Endothelial cell (in vitro differentiated cells): ENCODE measurements around the gene ARFGEF3. TPM values are rescaled to one million over a fixed set of nuclear protein-coding genes. Genes with fewer than 3 reads are reported as not detected.

Experiments used
- DNase-seq: peaks from one replicate; pipeline ENCODE4 v3.0.0; 2021; ENCODE audit warnings: low spot score
- H3K27ac Mint-ChIP-seq: one replicate; pipeline ENCODE4 v1.8.0; 2021; ENCODE audit warnings: mixed read lengths, inconsistent platforms; ENCODE audit not compliant: unreplicated experiment
- H3K27me3 Mint-ChIP-seq: one replicate; pipeline ENCODE4 v1.8.0; 2021; ENCODE audit warnings: mild to moderate bottlenecking, moderate library complexity, mixed read lengths, inconsistent platforms; ENCODE audit not compliant: unreplicated experiment
- H3K36me3 Mint-ChIP-seq: one replicate; pipeline ENCODE4 v1.8.0; 2021; ENCODE audit warnings: mild to moderate bottlenecking, low read depth, mixed read lengths, inconsistent platforms; ENCODE audit not compliant: unreplicated experiment
- H3K4me1 Mint-ChIP-seq: one replicate; pipeline ENCODE4 v1.8.0; 2021; ENCODE audit warnings: mild to moderate bottlenecking, mixed read lengths, inconsistent platforms; ENCODE audit not compliant: unreplicated experiment
- H3K4me3 Mint-ChIP-seq: one replicate; pipeline ENCODE4 v1.8.0; 2021; ENCODE audit warnings: mild to moderate bottlenecking, mixed read lengths, inconsistent platforms; ENCODE audit not compliant: unreplicated experiment
- H3K9me3 Mint-ChIP-seq: one replicate; pipeline ENCODE4 v1.8.0; 2021; ENCODE audit warnings: mixed read lengths, inconsistent platforms; ENCODE audit not compliant: unreplicated experiment
- CTCF ChIP-seq: fragments of 200-600 bp; sonication (generic); IDR thresholded peaks from one replicate; pipeline ENCODE4 v1.5.0; 2021; ENCODE audit warnings: antibody characterized with exemption; ENCODE audit not compliant: unreplicated experiment
- total RNA-seq: library from RNA; stranded (reverse); fragmentation: NEBNext Ultra II Directional; extraction: Animal tissue kit (Norgen Biotek cat#: 25700); gene quantifications from one replicate; pipeline ENCODE4 v1.2.1, GENCODE V29; 2021; ENCODE audit not compliant: unreplicated experiment

ARFGEF3 gene
- total RNA-seq, 1 donor from 2014 or later = 6.4 TPM

DNA sequence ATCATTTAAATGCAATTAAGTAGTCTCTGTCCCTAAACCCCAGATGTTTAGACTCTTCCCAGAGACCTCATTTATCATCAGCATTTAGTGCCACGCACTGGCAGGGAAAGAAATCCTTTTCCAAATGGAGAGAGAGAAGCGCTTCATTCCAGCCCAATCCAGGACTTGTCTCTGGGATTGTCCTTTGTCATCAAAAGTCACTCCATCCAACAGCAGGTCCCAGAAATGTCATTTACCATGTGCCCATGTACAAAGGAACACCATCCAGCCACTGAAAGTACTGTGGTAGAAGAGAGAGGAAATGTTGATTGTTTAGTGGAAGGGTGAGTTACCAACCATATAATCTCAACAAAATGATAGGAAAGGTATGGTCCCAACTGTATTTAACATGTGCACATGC lies 149.1 kb downstream of the ARFGEF3 start:
- Mint-ChIP-seq H3K4me1 (peaks cover 5% of the 10 kb centered on the region), H3K9me3 (no peaks in the 10 kb centered on the region), H3K4me3 (no peak overlapping the region), H3K36me3 (peaks cover 4% of the 10 kb centered on the region), H3K27me3 (no peaks in the 10 kb centered on the region), H3K27ac (no peak overlapping the region)
- no peak for TF ChIP-seq CTCF
- no peak for DNase-seq

DNA sequence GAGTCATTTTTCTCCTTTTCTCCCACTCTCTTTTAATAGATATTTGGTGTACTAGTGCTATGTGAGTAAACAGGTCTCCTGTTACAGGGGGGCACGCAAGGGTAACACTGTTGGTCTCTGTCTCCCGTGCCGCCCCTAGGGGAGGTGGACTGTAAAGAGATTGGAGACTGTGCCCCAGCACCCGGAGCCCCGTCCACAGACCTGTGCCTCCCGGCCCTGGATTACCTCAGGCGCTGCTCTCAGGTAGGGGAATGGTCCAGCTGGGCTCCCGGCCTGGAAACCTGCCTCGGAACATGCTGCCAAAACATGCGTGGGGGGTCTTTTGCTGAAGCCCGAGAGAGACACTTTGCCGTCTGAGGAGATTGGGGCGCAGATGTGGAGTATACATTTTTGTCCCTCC lies 149.5 kb downstream of the ARFGEF3 start:
- Mint-ChIP-seq H3K9me3 (no peaks in the 10 kb centered on the region), H3K27ac (no peak overlapping the region), H3K27me3 (no peaks in the 10 kb centered on the region), H3K4me1 (peaks cover 5% of the 10 kb centered on the region), H3K36me3 (peaks cover 4% of the 10 kb centered on the region), H3K4me3 (no peak overlapping the region)
- TF ChIP-seq CTCF = no peak
- DNase-seq = no peak

- H3K27me3 Mint-ChIP-seq = peaks cover 1% of the 10 kb centered on the region
- H3K4me3 Mint-ChIP-seq = no peak overlapping the region
- no peaks in the 10 kb centered on the region for H3K9me3 Mint-ChIP-seq
- no peaks in the 10 kb centered on the region for H3K4me1 Mint-ChIP-seq
- no peak for TF ChIP-seq CTCF
- no peak for DNase-seq
- H3K36me3 Mint-ChIP-seq = peaks cover 16% of the 10 kb centered on the region
- no peak overlapping the region for H3K27ac Mint-ChIP-seq
Observed at GRCh38 chr6:138318741-138319375, 157.1 kb downstream of the ARFGEF3 start.

GRCh38 chr6:138321934-138322333 lies 160.2 kb downstream of the ARFGEF3 start:
- Mint-ChIP-seq H3K9me3 (no peaks in the 10 kb centered on the region), H3K27me3 (peaks cover 1% of the 10 kb centered on the region), H3K4me3 (peak overlapping the region; percentile 51), H3K4me1 (no peaks in the 10 kb centered on the region), H3K36me3 (peaks cover 22% of the 10 kb centered on the region), H3K27ac (no peak overlapping the region)
- no peak for TF ChIP-seq CTCF
- no peak for DNase-seq

GRCh38 chr6:138323821-138324220 lies 162.1 kb downstream of the ARFGEF3 start:
- H3K27ac Mint-ChIP-seq = no peak overlapping the region
- no peak overlapping the region for H3K4me3 Mint-ChIP-seq
- H3K27me3 Mint-ChIP-seq = peaks cover 1% of the 10 kb centered on the region
- no peak for DNase-seq
- H3K36me3 Mint-ChIP-seq = peaks cover 22% of the 10 kb centered on the region
- no peaks in the 10 kb centered on the region for H3K4me1 Mint-ChIP-seq
- H3K9me3 Mint-ChIP-seq = no peaks in the 10 kb centered on the region
- TF ChIP-seq CTCF = no peak
